HepG2 (cell line): ENCODE results near the gene RNF114. TPM values are rescaled to one million over a fixed set of nuclear protein-coding genes. Genes with fewer than 3 reads are reported as not detected.

Source experiments
- ASH2L ChIP-seq: fragments of 300-600, 200-600 bp; sonication (generic); IDR thresholded peaks from 2 replicates; pipeline ENCODE4 v1.7.0; 2017; ENCODE audit warnings: low read depth, mild to moderate bottlenecking, moderate library complexity, mixed read lengths, low read length; ENCODE audit not compliant: insufficient read length
- BATF2 ChIP-seq: sonication (generic); formaldehyde crosslinking; IDR thresholded peaks from 2 replicates; pipeline ENCODE4 v1.8.0; 2022; ENCODE audit warnings: mild to moderate bottlenecking, missing genetic modification reagents, moderate library complexity
- CEBPZ ChIP-seq: IDR thresholded peaks from 2 replicates; pipeline ENCODE4 v1.6.1; 2012; ENCODE audit warnings: low read length, improper control_type of control experiment
- DPF2 ChIP-seq: sonication (generic); formaldehyde crosslinking; IDR thresholded peaks from 2 replicates; pipeline ENCODE4 v1.4.0; 2020; ENCODE audit warnings: mild to moderate bottlenecking, low read depth, missing genetic modification reagents, borderline replicate concordance
- FOXA1 ChIP-seq, 2 experiments: fragments of 450-650 bp in 1 of 2; sonication (generic) in 1 of 2; formaldehyde crosslinking in 1 of 2; IDR thresholded peaks; 2 replicates each; pipeline versions ENCODE4 v1.4.0 to v1.6.1; 2016 to 2020; ENCODE audit warnings: missing genetic modification reagents in 1 of 2
- MAF1 ChIP-seq: sonication (generic); formaldehyde crosslinking; IDR thresholded peaks from 2 replicates; pipeline ENCODE4 v1.5.0; 2020; ENCODE audit warnings: missing genetic modification reagents, borderline replicate concordance
- MTA3 ChIP-seq: sonication (generic); formaldehyde crosslinking; IDR thresholded peaks from 2 replicates; pipeline ENCODE4 v1.4.0; 2020; ENCODE audit warnings: missing genetic modification reagents
- SNRNP70 ChIP-seq: fragments of 200-400 bp; formaldehyde crosslinking; IDR thresholded peaks from 2 replicates; pipeline ENCODE4 v1.6.1; 2017; ENCODE audit warnings: mild to moderate bottlenecking, low read depth, low read length, moderate library complexity
- SUZ12 ChIP-seq: fragments of 150-350 bp; IDR thresholded peaks from 2 replicates; pipeline ENCODE4 v1.6.1; 2014; ENCODE audit warnings: low read depth, low read length
- TEAD2 ChIP-seq: sonication (generic); formaldehyde crosslinking; IDR thresholded peaks from 2 replicates; pipeline ENCODE4 v1.9.0; 2021; ENCODE audit warnings: missing genetic modification reagents
- ZBTB14 ChIP-seq: sonication (generic); formaldehyde crosslinking; IDR thresholded peaks from 2 replicates; pipeline ENCODE4 v1.4.0; 2020; ENCODE audit warnings: missing genetic modification reagents
- ZNF292 ChIP-seq: sonication (generic); formaldehyde crosslinking; IDR thresholded peaks from 2 replicates; pipeline ENCODE4 v1.8.1; 2022; ENCODE audit warnings: mild to moderate bottlenecking, low read depth, missing genetic modification reagents, borderline replicate concordance
- polyA plus RNA-seq, 8 experiments: library from polyadenylated mRNA; depleted of rRNA in 3 of 8; stranded (reverse) in 7 of 8; unstranded in 1 of 8; fragments of >200 nt; fragmentation: Illumina TruSeq in 4 of 8; extraction: Trizol in 4 of 8; gene quantifications; 2 replicates each; pipeline versions ENCODE4 v1.2.1 to v1.2.3, GENCODE V29; 2011 to 2016; ENCODE audit warnings: low read depth in 4 of 8, missing spikeins in 1 of 8, mixed read lengths in 1 of 8; ENCODE audit not compliant: insufficient read depth in 1 of 8
- total RNA-seq, 5 experiments: library from RNA; depleted of rRNA; stranded (reverse); fragments of >200 nt; fragmentation: Illumina TruSeq; extraction: Trizol; gene quantifications; 2 replicates each; pipeline ENCODE4 v1.2.3, GENCODE V29; 2016; ENCODE audit warnings: low read depth in 1 of 5
- TF ChIP-seq, protein P1 (sequence below): sonication (generic); formaldehyde crosslinking; IDR thresholded peaks from 2 replicates; pipeline ENCODE4 v1.4.0; 2020; ENCODE audit warnings: missing genetic modification reagents
- TF ChIP-seq, protein P2 (sequence below): sonication (generic); formaldehyde crosslinking; IDR thresholded peaks from 2 replicates; pipeline ENCODE4 v1.4.0; 2020; ENCODE audit warnings: missing genetic modification reagents
- TF ChIP-seq, protein P3 (sequence below): sonication (generic); formaldehyde crosslinking; IDR thresholded peaks from 2 replicates; pipeline ENCODE4 v1.4.0; 2020; ENCODE audit warnings: mild to moderate bottlenecking, missing genetic modification reagents
- TF ChIP-seq, protein P4 (sequence below): sonication (generic); formaldehyde crosslinking; IDR thresholded peaks from 2 replicates; pipeline ENCODE4 v1.8.1; 2023; ENCODE audit warnings: mild to moderate bottlenecking, missing genetic modification reagents

Gene RNF114
- total and polyA plus RNA-seq, 2 of the 13 experiments (the other 11 are each of a cell fraction or from before 2014, with no cell fraction given), result 119 to 126 TPM

DNA sequence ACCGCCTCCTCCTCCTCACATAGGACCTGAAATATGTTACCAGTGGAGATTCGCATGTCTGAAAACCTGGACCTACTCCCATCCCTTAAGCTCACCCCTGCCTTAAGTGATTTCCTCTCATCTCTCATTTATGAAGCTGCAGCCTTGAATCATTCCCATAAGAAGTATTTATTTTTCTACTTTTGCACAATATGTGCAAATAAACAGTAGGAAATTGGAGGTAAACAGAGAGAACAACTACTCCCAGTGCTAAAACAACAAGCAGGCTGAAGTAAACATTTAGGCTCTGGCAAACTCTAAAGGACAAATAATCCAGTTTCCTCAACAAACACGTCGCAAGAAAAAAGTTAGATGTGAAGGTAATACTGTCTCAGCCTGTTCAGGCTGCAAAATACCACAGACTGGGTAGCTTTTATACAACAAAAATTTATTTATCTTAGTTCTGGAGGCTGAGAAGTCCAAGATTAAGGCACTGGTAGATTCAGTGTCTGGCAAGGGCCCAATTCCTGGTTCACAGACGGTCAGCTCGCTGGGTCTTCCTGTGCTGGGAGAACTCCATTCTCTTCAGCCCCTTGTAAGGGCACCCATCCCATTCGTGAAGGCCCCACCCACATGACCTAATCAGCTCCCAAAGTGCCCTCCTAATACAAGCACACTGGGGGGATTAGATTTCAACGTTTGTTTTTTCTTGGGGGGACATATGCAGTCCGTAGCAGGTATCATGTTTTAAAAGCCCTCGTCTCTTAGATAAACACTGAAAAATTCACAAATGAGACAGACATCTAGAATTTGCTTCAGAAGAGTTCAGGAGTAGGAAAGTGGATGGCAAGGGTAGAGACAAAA is 36.4 kb upstream of the RNF114 start (continued):
- TF ChIP-seq CEBPZ, result no peak
- no peak for TF ChIP-seq FOXA1 (IDR thresholded peaks at IDR 0.05)
- TF ChIP-seq FOXA1 (CRISPR knock-in tag; IDR thresholded peaks at IDR 0.05), result peak; percentile 23; the same call in 1 of the 2 replicates
- TF ChIP-seq BATF2 (CRISPR knock-in tag), result no peak
- TF ChIP-seq, protein P1, sequence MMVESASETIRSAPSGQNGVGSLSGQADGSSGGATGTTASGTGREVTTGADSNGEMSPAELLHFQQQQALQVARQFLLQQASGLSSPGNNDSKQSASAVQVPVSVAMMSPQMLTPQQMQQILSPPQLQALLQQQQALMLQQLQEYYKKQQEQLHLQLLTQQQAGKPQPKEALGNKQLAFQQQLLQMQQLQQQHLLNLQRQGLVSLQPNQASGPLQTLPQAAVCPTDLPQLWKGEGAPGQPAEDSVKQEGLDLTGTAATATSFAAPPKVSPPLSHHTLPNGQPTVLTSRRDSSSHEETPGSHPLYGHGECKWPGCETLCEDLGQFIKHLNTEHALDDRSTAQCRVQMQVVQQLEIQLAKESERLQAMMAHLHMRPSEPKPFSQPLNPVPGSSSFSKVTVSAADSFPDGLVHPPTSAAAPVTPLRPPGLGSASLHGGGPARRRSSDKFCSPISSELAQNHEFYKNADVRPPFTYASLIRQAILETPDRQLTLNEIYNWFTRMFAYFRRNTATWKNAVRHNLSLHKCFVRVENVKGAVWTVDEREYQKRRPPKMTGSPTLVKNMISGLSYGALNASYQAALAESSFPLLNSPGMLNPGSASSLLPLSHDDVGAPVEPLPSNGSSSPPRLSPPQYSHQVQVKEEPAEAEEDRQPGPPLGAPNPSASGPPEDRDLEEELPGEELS (CRISPR knock-in tag), result peak; percentile 94
- no peak for TF ChIP-seq TEAD2 (CRISPR knock-in tag)
- TF ChIP-seq MAF1 (CRISPR knock-in tag), result no peak
- TF ChIP-seq SUZ12, result no peak
- no peak for TF ChIP-seq ASH2L
- no peak for TF ChIP-seq DPF2 (CRISPR knock-in tag)
- TF ChIP-seq MTA3 (CRISPR knock-in tag), result no peak
- no peak for TF ChIP-seq ZNF292 (CRISPR knock-in tag)
- TF ChIP-seq, protein P2, sequence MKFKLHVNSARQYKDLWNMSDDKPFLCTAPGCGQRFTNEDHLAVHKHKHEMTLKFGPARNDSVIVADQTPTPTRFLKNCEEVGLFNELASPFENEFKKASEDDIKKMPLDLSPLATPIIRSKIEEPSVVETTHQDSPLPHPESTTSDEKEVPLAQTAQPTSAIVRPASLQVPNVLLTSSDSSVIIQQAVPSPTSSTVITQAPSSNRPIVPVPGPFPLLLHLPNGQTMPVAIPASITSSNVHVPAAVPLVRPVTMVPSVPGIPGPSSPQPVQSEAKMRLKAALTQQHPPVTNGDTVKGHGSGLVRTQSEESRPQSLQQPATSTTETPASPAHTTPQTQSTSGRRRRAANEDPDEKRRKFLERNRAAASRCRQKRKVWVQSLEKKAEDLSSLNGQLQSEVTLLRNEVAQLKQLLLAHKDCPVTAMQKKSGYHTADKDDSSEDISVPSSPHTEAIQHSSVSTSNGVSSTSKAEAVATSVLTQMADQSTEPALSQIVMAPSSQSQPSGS (CRISPR knock-in tag), result no peak
- TF ChIP-seq ZBTB14 (CRISPR knock-in tag), result no peak
- no peak for TF ChIP-seq SNRNP70
- TF ChIP-seq, protein P3, sequence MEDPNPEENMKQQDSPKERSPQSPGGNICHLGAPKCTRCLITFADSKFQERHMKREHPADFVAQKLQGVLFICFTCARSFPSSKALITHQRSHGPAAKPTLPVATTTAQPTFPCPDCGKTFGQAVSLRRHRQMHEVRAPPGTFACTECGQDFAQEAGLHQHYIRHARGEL (CRISPR knock-in tag), result no peak
- TF ChIP-seq, protein P4, sequence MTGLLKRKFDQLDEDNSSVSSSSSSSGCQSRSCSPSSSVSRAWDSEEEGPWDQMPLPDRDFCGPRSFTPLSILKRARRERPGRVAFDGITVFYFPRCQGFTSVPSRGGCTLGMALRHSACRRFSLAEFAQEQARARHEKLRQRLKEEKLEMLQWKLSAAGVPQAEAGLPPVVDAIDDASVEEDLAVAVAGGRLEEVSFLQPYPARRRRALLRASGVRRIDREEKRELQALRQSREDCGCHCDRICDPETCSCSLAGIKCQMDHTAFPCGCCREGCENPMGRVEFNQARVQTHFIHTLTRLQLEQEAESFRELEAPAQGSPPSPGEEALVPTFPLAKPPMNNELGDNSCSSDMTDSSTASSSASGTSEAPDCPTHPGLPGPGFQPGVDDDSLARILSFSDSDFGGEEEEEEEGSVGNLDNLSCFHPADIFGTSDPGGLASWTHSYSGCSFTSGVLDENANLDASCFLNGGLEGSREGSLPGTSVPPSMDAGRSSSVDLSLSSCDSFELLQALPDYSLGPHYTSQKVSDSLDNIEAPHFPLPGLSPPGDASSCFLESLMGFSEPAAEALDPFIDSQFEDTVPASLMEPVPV, result no peak
